Transverse colon (tissue), 4 donors: ENCODE measurements around the gene GRM8. TPM values are rescaled to one million over a fixed set of nuclear protein-coding genes. Genes with fewer than 3 reads are reported as not detected.

Experiments used
- DNase-seq: peaks from one replicate; pipeline ENCODE4 v3.0.0-alpha.2; 2019
- H3K27ac ChIP-seq, 4 donors: fragments of 200-600 bp; sonication (generic); 2 replicates each; pipeline ENCODE4 v1.5.1; 2016 to 2018; ENCODE audit warnings: inconsistent platforms in 4 of 4
- H3K27me3 ChIP-seq: fragments of 200-600 bp; sonication (generic); 2 replicates; pipeline ENCODE4 v1.5.1; 2017; ENCODE audit warnings: inconsistent platforms
- H3K36me3 ChIP-seq, 4 donors: fragments of 200-600 bp; sonication (generic); 2 replicates each; pipeline ENCODE4 v1.5.1; 2017 to 2019; ENCODE audit warnings: inconsistent platforms in 4 of 4
- H3K4me1 ChIP-seq, 4 donors: fragments of 200-600 bp; sonication (generic); 2 replicates each; pipeline ENCODE4 v1.5.1; 2017 to 2020; ENCODE audit warnings: inconsistent platforms in 4 of 4
- H3K4me3 ChIP-seq, 4 donors: fragments of 200-600 bp; sonication (generic); 1 replicate in 1 of 4; 2 replicates in 3 of 4; pipeline versions ENCODE4 v1.5.1 to v1.6.1; 2017 to 2019; ENCODE audit warnings: inconsistent platforms in 4 of 4
- H3K9me3 ChIP-seq, 2 donors: fragments of 200-600 bp; sonication (generic); 2 replicates each; pipeline ENCODE4 v1.5.1; 2017 to 2019; ENCODE audit warnings: inconsistent platforms in 2 of 2
- EP300 ChIP-seq: sonication (generic); formaldehyde crosslinking; IDR thresholded peaks from one replicate; pipeline ENCODE4 v1.6.1; 2017; ENCODE audit warnings: antibody characterized with exemption, low read depth
- POLR2A ChIP-seq: fragments of 450-650 bp; IDR thresholded peaks from one replicate; pipeline ENCODE4 v1.6.1; 2016; ENCODE audit warnings: antibody characterized with exemption, mild to moderate bottlenecking, moderate library complexity
- POLR2AphosphoS5 ChIP-seq, 3 donors: sonication (generic); formaldehyde crosslinking; IDR thresholded peaks; one replicate each; pipeline ENCODE4 v1.6.1; 2016; ENCODE audit warnings: antibody characterized with exemption in 3 of 3
- WGBS, 2 donors: methylation state at CpG; one replicate each; pipeline ENCODE4 v1.1.5; 2018; ENCODE audit warnings: low coverage in 1 of 2; 5-methylcytosine and 5-hydroxymethylcytosine counted together
- in situ Hi-C, 4 donors: fragments of 200-750 bp; cut with MboI; loops; one replicate each; pipeline versions ENCODE4 v1.15.0 to v1.15.1; 2017; ENCODE audit warnings: low sequenced_read_pairs in 3 of 4, low pct_ligation_motif_present in 1 of 4, low pct_unique_long_range_greater_than_20kb in 1 of 4
- intact Hi-C: fragments of 100-400 bp; cut with DNase I; formaldehyde crosslinking; loops from one replicate; pipeline ENCODE4 v1.15.1; 2023; ENCODE audit warnings: low total_unique reads
- total RNA-seq, 4 donors: library from RNA; depleted of rRNA; stranded (reverse); fragments of >200 nt; gene quantifications; one replicate each; pipeline ENCODE4 v1.1.0, GENCODE V29; 2016
- TF ChIP-seq, protein P1 (sequence below), 5 experiments: fragments of 200-600 bp in 3 of 5; fragments of 450-650 bp in 2 of 5; sonication (generic) in 3 of 5; IDR thresholded peaks; 1 replicate in 2 of 5; 2 replicates in 3 of 5; pipeline ENCODE4 v1.5.1; 2016 to 2017; ENCODE audit warnings: antibody characterized with exemption in 5 of 5, inconsistent platforms in 3 of 5, mild to moderate bottlenecking in 2 of 5, moderate library complexity in 1 of 5

GRM8 gene
- total RNA-seq, 4 donors from 2014 or later: 0.68 to 9.7 (median 2.9) TPM

DNA sequence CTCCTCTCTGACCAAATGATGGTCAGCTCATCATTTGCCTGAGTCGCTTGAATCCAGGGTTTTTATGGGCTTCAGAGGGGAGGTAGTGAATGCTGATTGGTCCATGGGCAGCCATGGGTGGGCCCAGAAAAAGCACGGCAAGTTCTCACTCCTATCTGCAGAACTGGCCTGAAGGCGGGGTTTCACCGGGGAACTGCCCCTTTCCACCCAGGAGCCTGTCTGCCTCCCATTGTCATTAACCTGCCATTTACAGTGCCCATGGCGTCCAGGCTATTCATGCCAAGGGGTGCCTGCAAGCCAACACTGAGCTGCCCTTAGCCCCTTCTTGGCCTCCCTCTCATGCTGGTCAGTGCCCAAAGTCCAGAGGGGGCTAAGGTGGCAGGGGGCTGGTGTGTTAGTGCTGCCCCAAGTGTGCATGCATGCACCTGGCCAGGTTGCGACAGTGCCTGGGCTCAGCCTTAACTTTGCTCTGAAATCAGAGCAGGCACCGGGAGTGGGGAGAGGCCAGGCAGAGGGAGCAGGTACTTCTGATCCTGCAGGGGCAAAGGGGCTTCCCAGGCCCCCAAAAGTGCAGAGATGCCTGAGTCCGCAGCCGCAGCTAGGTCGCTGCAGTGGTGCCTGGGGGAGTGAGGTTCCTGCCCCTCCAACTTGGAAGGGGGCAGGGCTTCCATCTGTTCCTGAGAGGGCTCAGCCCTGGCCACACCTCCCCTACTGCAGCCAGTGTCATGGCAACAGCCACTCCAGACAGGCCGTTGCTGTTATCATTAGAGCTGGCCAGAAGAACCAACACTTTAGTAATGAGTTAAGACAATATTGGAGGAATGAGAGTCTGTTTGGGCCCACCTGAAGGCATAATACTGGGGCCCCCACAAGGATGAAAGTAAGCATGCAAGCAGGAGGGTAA lies 561.6 kb downstream of the GRM8 start:
- Histone ChIP-seq H3K9me3 (no peaks in the 10 kb centered on the region), H3K4me1 (no peaks in the 10 kb centered on the region), H3K36me3 (no peaks in the 10 kb centered on the region), H3K27me3 (no peaks in the 10 kb centered on the region), H3K27ac (no peak overlapping the region), H3K4me3 (no peak overlapping the region)
- intact Hi-C loops: no loop called here
- no peak for TF ChIP-seq POLR2AphosphoS5 (IDR thresholded peaks at IDR 0.05)
- TF ChIP-seq POLR2A: no peak
- no peak for TF ChIP-seq EP300
- TF ChIP-seq, protein P1, sequence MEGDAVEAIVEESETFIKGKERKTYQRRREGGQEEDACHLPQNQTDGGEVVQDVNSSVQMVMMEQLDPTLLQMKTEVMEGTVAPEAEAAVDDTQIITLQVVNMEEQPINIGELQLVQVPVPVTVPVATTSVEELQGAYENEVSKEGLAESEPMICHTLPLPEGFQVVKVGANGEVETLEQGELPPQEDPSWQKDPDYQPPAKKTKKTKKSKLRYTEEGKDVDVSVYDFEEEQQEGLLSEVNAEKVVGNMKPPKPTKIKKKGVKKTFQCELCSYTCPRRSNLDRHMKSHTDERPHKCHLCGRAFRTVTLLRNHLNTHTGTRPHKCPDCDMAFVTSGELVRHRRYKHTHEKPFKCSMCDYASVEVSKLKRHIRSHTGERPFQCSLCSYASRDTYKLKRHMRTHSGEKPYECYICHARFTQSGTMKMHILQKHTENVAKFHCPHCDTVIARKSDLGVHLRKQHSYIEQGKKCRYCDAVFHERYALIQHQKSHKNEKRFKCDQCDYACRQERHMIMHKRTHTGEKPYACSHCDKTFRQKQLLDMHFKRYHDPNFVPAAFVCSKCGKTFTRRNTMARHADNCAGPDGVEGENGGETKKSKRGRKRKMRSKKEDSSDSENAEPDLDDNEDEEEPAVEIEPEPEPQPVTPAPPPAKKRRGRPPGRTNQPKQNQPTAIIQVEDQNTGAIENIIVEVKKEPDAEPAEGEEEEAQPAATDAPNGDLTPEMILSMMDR (IDR thresholded peaks at IDR 0.05): no peak
- DNase-seq: no peak
- WGBS, 2 donors: 91% methylated on average over 10 of the region's 11 CpGs; no CpG with 5 or more reads in 1 of the 2 donors
- in situ Hi-C loops: no loop called here

DNA sequence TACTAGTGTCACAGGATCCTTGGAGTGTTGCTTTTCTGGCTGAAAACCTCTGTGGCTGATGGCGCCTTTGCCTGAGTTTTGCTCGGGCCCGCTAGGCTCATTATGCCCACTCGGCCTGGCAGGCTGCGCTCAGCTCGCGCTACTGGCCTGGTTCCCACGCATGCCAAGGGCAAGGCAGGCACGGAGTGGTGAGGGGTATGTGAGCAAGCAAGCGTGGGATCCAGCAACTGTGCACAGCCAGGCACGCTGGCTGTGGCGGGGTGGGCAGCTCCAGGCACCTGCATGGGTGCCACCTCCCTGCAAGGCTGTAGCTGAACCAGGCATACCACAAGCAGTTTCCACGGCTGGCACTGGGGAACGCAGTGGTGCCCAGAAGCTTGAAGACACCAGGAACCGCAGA lies 562.6 kb downstream of the GRM8 start:
- WGBS, 2 donors: 94% methylated on average over 14 of the region's 15 CpGs; no CpG with 5 or more reads in 1 of the 2 donors
- H3K4me3 ChIP-seq: no peak overlapping the region
- no peaks in the 10 kb centered on the region for H3K9me3 ChIP-seq
- H3K4me1 ChIP-seq: no peaks in the 10 kb centered on the region
- no peaks in the 10 kb centered on the region for H3K36me3 ChIP-seq
- in situ Hi-C loops (no loop called here), intact Hi-C loops (no loop called here)
- DNase-seq: no peak
- H3K27me3 ChIP-seq: no peaks in the 10 kb centered on the region
- H3K27ac ChIP-seq: no peak overlapping the region
- TF ChIP-seq POLR2A (no peak), EP300 (no peak), POLR2AphosphoS5 (IDR thresholded peaks at IDR 0.05) (no peak)
- TF ChIP-seq, protein P1 (IDR thresholded peaks at IDR 0.05): no peak

DNA sequence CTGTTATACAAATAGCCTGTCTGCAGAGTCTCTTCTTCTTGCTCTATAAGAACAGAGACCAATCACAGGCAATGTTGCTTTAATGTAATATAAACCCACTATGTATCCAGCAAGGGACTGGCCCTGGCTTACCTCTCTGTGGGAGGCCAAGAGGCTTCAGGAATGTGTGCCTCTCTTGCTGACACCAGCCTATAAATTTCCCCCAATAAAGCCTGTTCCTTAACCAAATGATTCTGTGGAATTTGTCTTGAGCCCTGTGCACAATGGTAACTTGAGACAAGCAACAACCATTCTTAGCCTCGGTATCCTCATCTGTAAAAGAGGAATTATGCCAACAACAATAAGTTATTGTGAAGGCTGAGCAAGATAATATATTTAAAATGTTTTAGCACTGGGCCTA lies 563.7 kb downstream of the GRM8 start:
- intact Hi-C loops: no loop called here

DNA sequence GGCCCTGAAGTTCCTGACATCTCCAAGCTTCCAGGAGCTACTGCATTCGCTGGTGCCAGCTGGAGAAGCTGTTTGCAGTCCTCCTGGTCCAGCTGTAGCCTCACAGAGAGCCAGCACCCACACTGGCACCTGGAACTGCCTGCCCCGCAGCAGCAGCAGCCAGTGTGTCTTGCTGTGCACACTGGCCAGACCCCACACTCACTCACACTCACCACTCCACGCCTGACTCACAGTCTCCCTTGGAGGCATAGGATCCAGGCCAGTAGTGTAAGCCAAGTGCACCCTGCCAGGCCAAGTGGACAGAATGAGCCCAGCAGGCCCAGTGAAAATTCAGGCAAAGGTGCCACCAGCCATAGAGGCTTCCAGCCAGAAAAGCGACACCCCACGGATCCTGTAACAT lies 566.3 kb downstream of the GRM8 start:
- H3K4me3 ChIP-seq: no peak overlapping the region
- H3K27ac ChIP-seq: no peak overlapping the region
- no peaks in the 10 kb centered on the region for H3K36me3 ChIP-seq
- DNase-seq: no peak
- no peaks in the 10 kb centered on the region for H3K4me1 ChIP-seq
- no peaks in the 10 kb centered on the region for H3K27me3 ChIP-seq
- TF ChIP-seq EP300: no peak
- TF ChIP-seq POLR2AphosphoS5 (IDR thresholded peaks at IDR 0.05): no peak
- no peak for TF ChIP-seq POLR2A
- TF ChIP-seq, protein P1 (IDR thresholded peaks at IDR 0.05): no peak
- WGBS, 2 donors: 88 to 90% methylated on average over 2 to 5 of the region's 5 CpGs
- in situ Hi-C loops (no loop called here), intact Hi-C loops (no loop called here)
- H3K9me3 ChIP-seq: no peaks in the 10 kb centered on the region

More for the DNA sequence above, 563.7 kb downstream of the GRM8 start:
- H3K27me3 ChIP-seq: no peaks in the 10 kb centered on the region
- DNase-seq: no peak
- H3K9me3 ChIP-seq: no peaks in the 10 kb centered on the region
- H3K4me3 ChIP-seq: no peak overlapping the region
- TF ChIP-seq EP300 (no peak), POLR2AphosphoS5 (IDR thresholded peaks at IDR 0.05) (no peak), POLR2A (no peak)
- TF ChIP-seq, protein P1 (IDR thresholded peaks at IDR 0.05): no peak
- H3K27ac ChIP-seq: no peak overlapping the region
- no peaks in the 10 kb centered on the region for H3K36me3 ChIP-seq
- WGBS, 2 donors: 40 to 63% methylated on average over 1 of the region's 1 CpG
- no peaks in the 10 kb centered on the region for H3K4me1 ChIP-seq
- in situ Hi-C loops: no loop called here
